ENCODE data around the gene DCTN2.
"Not testable (repeated sequence)": the region's sequence is repeated elsewhere in the genome, so short reads cannot be mapped to it uniquely, and the experiment has no call there.

The DCTN2 gene

DNA sequence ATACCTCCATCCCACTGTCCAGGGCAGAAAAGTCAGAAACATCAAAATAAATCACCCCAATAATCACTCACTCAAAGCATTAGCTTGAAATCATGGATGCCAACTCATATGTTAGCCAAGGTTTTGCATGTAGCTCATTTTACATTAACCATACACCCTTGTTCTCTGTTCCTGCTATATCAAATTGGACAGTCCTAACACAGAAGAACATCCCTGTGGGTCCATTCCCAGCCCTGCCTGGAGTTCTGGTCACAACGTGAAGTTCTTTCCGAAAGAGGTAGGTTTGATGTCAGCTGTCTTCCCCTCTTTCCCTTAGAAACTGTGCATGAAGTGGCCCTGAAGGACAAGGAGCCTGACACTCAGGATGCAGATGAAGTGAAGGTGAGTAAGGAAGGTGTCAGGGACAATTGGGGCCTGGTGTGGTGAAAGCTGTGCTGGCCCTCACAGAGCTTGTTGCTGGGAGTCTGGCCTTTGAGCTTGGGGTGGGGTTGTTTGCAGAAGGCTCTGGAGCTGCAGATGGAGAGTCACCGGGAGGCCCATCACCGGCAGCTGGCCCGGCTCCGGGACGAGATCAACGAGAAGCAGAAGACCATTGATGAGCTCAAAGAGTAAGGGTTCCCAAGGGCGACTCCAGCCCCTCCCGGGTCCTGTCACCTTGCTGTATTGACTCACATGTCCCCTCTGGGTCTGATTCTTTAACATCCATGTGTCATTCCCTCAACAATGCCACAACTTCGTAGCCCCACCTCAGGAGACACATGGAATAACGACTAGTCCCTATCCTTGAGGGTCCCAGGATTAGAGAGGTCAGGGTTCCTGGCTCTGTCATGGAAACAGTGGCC lies 29.0 kb upstream of the DCTN2 start:
- no peak overlapping the region for H3K27ac ChIP-seq
- TF ChIP-seq, protein P1, sequence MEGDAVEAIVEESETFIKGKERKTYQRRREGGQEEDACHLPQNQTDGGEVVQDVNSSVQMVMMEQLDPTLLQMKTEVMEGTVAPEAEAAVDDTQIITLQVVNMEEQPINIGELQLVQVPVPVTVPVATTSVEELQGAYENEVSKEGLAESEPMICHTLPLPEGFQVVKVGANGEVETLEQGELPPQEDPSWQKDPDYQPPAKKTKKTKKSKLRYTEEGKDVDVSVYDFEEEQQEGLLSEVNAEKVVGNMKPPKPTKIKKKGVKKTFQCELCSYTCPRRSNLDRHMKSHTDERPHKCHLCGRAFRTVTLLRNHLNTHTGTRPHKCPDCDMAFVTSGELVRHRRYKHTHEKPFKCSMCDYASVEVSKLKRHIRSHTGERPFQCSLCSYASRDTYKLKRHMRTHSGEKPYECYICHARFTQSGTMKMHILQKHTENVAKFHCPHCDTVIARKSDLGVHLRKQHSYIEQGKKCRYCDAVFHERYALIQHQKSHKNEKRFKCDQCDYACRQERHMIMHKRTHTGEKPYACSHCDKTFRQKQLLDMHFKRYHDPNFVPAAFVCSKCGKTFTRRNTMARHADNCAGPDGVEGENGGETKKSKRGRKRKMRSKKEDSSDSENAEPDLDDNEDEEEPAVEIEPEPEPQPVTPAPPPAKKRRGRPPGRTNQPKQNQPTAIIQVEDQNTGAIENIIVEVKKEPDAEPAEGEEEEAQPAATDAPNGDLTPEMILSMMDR (conservative IDR thresholded peaks at IDR 0.05): no peak
- no peak for TF ChIP-seq ZFX (IDR thresholded peaks at IDR 0.05)

DNA sequence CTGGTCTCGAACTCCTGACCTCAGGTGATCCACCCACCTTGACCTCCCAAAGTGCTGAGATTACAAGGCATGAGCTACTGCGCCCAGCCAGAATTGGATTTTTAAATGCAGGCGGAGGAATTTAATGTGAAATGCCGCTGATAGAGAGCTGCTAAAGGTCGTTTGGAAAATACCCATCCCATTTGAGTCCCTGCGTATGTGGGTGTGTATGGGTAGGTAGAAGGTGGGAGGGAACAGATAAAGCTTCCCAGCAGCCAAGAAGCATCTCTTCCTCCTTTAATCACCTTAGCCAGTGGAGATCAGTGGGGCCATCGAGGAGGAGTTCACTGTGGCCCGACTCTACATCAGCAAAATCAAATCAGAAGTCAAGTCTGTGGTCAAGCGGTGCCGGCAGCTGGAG lies 27.8 kb upstream of the DCTN2 start:
- TF ChIP-seq, protein P1 (conservative IDR thresholded peaks at IDR 0.05): no peak
- TF ChIP-seq ZFX (IDR thresholded peaks at IDR 0.05): no peak

DNA sequence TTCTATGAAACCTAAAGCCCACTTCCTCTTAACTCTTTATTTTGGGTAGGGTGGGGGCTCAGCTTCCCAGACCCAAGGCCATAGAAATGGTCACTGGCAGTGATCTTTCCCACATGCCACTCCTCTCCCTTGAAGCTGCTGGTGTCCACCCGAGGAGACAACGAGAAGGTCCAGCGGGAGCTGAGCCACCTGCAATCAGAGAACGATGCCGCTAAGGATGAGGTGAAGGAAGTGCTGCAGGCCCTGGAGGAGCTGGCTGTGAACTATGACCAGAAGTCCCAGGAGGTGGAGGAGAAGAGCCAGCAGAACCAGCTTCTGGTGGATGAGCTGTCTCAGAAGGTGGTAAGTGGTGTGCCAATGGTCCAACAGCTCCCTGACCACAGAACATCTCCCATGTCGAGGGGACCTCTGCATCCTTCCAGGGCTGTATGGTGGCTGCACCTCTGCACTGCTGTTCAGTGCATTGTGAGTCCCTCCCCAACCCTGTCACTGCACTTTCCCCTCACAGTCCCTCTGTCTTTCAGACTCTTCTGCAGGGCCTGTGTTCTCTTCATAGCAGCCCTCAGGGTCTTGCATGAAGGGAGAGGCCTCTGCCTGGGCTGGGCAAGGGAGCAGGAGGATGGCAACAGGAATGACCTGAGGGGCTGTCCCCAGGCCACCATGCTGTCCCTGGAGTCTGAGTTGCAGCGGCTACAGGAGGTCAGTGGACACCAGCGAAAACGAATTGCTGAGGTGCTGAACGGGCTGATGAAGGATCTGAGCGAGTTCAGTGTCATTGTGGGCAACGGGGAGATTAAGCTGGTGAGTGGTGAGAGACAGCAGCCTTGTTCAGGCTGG lies 25.2 kb upstream of the DCTN2 start:
- TF ChIP-seq, protein P1 (conservative IDR thresholded peaks at IDR 0.05): no peak
- TF ChIP-seq ZFX (IDR thresholded peaks at IDR 0.05): no peak
- H3K27ac ChIP-seq: no peak overlapping the region

More for the DNA sequence above, 27.8 kb upstream of the DCTN2 start:
- H3K27ac ChIP-seq: no peak overlapping the region

DNA sequence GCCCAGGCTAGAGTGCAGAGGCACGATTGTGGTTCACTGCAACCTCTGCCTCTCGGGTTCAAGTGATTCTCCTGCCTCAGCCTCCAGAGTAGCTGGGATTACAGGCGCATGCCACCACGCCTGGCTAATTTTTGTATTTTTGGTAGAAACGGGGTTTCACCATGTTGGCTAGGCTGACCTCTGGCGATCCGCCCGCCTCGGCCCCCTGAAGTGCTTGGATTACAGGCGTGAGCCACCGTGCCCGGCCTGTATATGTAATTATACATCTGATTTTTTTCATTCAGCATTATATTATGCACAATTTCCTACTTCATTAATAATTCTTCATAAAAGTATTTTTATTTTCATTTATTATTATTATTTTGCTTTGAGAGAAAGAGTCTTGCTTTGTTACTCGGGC lies 23.4 kb upstream of the DCTN2 start:
- not testable (repeated sequence) for H3K27ac ChIP-seq

DNA sequence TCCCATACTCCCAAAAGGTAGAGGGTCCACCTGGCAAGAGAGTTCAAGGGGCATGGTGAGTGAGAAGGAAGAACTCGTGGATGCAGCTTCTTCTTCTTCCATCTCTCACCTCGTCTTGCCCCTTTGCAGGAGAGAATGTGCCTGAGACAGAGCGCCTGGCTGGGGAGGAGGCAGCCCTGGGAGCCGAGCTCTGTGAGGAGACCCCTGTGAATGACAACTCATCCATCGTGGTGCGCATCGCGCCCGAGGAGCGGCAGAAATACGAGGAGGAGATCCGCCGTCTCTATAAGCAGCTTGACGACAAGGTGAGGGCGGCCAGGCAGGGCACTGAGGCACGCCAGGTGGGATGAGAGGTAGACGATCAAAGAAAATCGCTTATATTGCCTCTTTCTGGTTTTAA lies 22.9 kb upstream of the DCTN2 start:
- H3K27ac ChIP-seq: no peak overlapping the region
- no peak for TF ChIP-seq ZFX (IDR thresholded peaks at IDR 0.05)
- TF ChIP-seq, protein P1 (conservative IDR thresholded peaks at IDR 0.05): no peak

DNA sequence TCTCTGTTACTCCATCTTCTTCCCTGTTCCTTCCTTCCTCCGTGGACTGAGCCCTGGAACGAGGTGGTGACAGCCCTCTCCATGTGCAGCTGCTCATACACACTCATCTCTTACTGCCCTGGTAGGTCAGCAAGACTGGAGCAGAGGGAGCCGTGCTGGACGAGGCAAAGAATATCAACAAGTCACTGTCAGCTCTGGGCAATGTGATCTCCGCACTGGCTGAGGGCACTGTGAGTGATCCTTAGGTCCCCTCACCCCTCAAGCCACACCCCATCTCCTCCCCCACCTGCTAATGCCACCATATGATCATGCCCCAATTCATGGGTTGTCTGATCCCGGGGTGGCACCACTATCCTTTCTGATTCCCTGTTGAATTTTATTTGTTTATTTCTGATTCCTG lies 21.8 kb upstream of the DCTN2 start:
- H3K27ac ChIP-seq: no peak overlapping the region
- no peak for TF ChIP-seq ZFX (IDR thresholded peaks at IDR 0.05)
- TF ChIP-seq, protein P1 (conservative IDR thresholded peaks at IDR 0.05): no peak

DNA sequence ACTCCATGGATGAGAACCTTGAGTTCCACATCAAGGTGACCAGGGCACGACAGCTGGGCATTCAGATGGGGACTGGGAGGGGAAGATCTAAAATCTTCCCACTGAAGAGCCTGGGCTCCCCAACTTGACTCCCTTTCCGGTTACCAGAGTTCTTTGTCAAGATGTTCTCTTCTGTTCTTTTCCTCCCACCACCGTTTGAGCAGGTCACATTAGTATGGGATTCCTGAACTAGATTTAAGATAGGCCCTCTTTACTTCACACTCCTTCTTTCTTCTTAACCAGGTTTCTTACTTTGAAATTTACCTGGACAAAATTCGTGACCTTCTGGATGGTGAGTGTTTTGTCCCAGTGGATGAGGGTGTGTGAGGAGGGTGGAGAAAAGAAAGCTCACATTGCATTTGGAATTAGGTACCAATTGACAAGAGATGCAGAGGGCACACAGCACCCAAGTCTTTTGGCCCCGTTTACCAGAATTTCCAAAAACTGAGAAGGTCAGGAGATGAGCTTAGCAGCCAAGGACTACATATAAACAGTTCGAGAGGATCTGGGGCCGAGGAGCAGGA lies 17.3 kb upstream of the DCTN2 start:
- TF ChIP-seq ZFX (IDR thresholded peaks at IDR 0.05): no peak
- TF ChIP-seq, protein P1 (conservative IDR thresholded peaks at IDR 0.05): no peak
- H3K27ac ChIP-seq: no peak overlapping the region
